Left ventricle myocardium inferior (tissue), 1 donor: Measurements from ENCODE around the gene CASP12. TPM values are rescaled to one million over a fixed set of nuclear protein-coding genes. Genes with fewer than 3 reads are reported as not detected.

ENCODE experiments used
- DNase-seq: peaks from one replicate; pipeline ENCODE4 v3.0.0-alpha.2; 2020
- H3K27ac ChIP-seq: fragments of 200-600 bp; replicated peaks from 2 replicates; pipeline ENCODE4 v1.8.0; 2021
- H3K27me3 ChIP-seq: fragments of 200-600 bp; 2 replicates; pipeline ENCODE4 v1.8.0; 2021; ENCODE audit warnings: low read depth
- H3K36me3 ChIP-seq: fragments of 200-600 bp; 2 replicates; pipeline ENCODE4 v1.8.0; 2021
- H3K4me1 ChIP-seq: fragments of 200-600 bp; 2 replicates; pipeline ENCODE4 v1.8.0; 2021
- H3K4me3 ChIP-seq: fragments of 200-600 bp; 2 replicates; pipeline ENCODE4 v1.8.0; 2021; ENCODE audit warnings: mild to moderate bottlenecking, moderate library complexity
- H3K9me3 ChIP-seq: fragments of 200-600 bp; replicated peaks from 2 replicates; pipeline ENCODE4 v1.8.0; 2021
- CTCF ChIP-seq: fragments of 200-600 bp; IDR thresholded peaks from 2 replicates; pipeline ENCODE4 v1.8.0; 2021; ENCODE audit warnings: antibody characterized with exemption, mild to moderate bottlenecking, borderline replicate concordance
- intact Hi-C: fragments of 100-400 bp; cut with micrococcal nuclease; formaldehyde crosslinking; loops from one replicate; pipeline ENCODE4 v1.11.0; 2022
- total RNA-seq: library from RNA; stranded (reverse); fragmentation: NEBNext Ultra II Directional; extraction: Animal tissue kit (Norgen Biotek cat#: 25700); gene quantifications from one replicate; pipeline ENCODE4 v1.2.1, GENCODE V29; 2021
- donor health status: DM: no; HTN: yes; CAD: no; lungs with severe emphysema.

Gene CASP12
- total RNA-seq, 1 donor from 2014 or later = not detected

GRCh38 chr11:104916442-104916841 is 18.2 kb upstream of the CASP12 start:
- Histone ChIP-seq H3K4me3 (peak overlapping the region; percentile 59), H3K9me3 (peaks cover 4% of the 10 kb centered on the region), H3K27me3 (no peaks in the 10 kb centered on the region), H3K27ac (peak overlapping the region; percentile 70), H3K36me3 (no peaks in the 10 kb centered on the region), H3K4me1 (peaks cover 16% of the 10 kb centered on the region)
- TF ChIP-seq CTCF = no peak
- intact Hi-C loops = no loop called here
- DNase-seq = no peak

- TF ChIP-seq CTCF = no peak
These were observed 13.8 kb upstream of the CASP12 start for GRCh38 chr11:104912102-104912501.

GRCh38 chr11:104908186-104908531 is 9.9 kb upstream of the CASP12 start:
- H3K4me3 ChIP-seq = no peak overlapping the region
- H3K27me3 ChIP-seq = no peaks in the 10 kb centered on the region
- H3K4me1 ChIP-seq = no peaks in the 10 kb centered on the region
- no peak for TF ChIP-seq CTCF
- H3K36me3 ChIP-seq = no peaks in the 10 kb centered on the region
- H3K9me3 ChIP-seq = no peaks in the 10 kb centered on the region
- H3K27ac ChIP-seq = no peak overlapping the region
- intact Hi-C loops = no loop called here
- no peak for DNase-seq

More at GRCh38 chr11:104912102-104912501, 13.8 kb upstream of the CASP12 start:
- intact Hi-C loops = no loop called here
- H3K4me1 ChIP-seq = peaks cover 5% of the 10 kb centered on the region
- H3K9me3 ChIP-seq = no peaks in the 10 kb centered on the region
- H3K27me3 ChIP-seq = no peaks in the 10 kb centered on the region
- no peak for DNase-seq
- no peak overlapping the region for H3K27ac ChIP-seq
- H3K4me3 ChIP-seq = no peak overlapping the region
- H3K36me3 ChIP-seq = no peaks in the 10 kb centered on the region

- Histone ChIP-seq H3K4me3 (no peak overlapping the region), H3K4me1 (no peaks in the 10 kb centered on the region), H3K27ac (no peak overlapping the region), H3K27me3 (no peaks in the 10 kb centered on the region), H3K9me3 (no peaks in the 10 kb centered on the region), H3K36me3 (no peaks in the 10 kb centered on the region)
- TF ChIP-seq CTCF = no peak
- intact Hi-C loops = no loop called here
- no peak for DNase-seq
These were observed 9.4 kb upstream of the CASP12 start for GRCh38 chr11:104907521-104908185.

- H3K36me3 ChIP-seq = no peaks in the 10 kb centered on the region
- H3K27ac ChIP-seq = no peak overlapping the region
- H3K4me3 ChIP-seq = no peak overlapping the region
- no peaks in the 10 kb centered on the region for H3K9me3 ChIP-seq
- TF ChIP-seq CTCF = no peak
- H3K4me1 ChIP-seq = no peaks in the 10 kb centered on the region
- intact Hi-C loops = no loop called here
- DNase-seq = no peak
- no peaks in the 10 kb centered on the region for H3K27me3 ChIP-seq
These were observed 7.0 kb upstream of the CASP12 start for GRCh38 chr11:104905271-104905670.
